HTERT RPE-1 (cell line): ENCODE results near the gene SPACDR.
"Not testable (repeated sequence)": the region's sequence is repeated elsewhere in the genome, so short reads cannot be mapped to it uniquely, and the experiment has no call there.

ENCODE experiments used
- in situ Hi-C: fragments of 300-500 bp; cut with MboI; formaldehyde crosslinking; loops from 4 replicates; pipeline ENCODE4 v1.14.3; 2020; ENCODE audit warnings: low sequenced_read_pairs

The SPACDR gene

GRCh38 chr7:100466653-100467605 lies 2.9 kb upstream of the SPACDR start:
- in situ Hi-C loops, result no loop called here

GRCh38 chr7:100465702-100466311 lies 1.7 kb upstream of the SPACDR start:
- in situ Hi-C loops, result no loop called here

- in situ Hi-C loops, result no loop called here
These were observed 1.2 kb upstream of the SPACDR start for GRCh38 chr7:100465299-100465698.

- in situ Hi-C loops, result no loop called here
These were observed 731 bp upstream of the SPACDR start for GRCh38 chr7:100464791-100465190.

- in situ Hi-C loops, result no loop called here
These were observed 7.0 kb downstream of the SPACDR start for GRCh38 chr7:100457033-100457432.

- in situ Hi-C loops, result no loop called here
These were observed 7.5 kb downstream of the SPACDR start for GRCh38 chr7:100456562-100456961.

GRCh38 chr7:100455206-100455605 lies 8.9 kb downstream of the SPACDR start:
- in situ Hi-C loops, result no loop called here

- in situ Hi-C loops, result not testable (repeated sequence)
These were observed 10.2 kb downstream of the SPACDR start for GRCh38 chr7:100453854-100454253.

- in situ Hi-C loops, result no loop called here
These were observed 11.5 kb downstream of the SPACDR start for GRCh38 chr7:100452513-100452912.

GRCh38 chr7:100449190-100449795 lies 14.8 kb downstream of the SPACDR start:
- in situ Hi-C loops, result no loop called here

GRCh38 chr7:100447363-100447762 lies 16.7 kb downstream of the SPACDR start:
- in situ Hi-C loops, result not testable (repeated sequence)

GRCh38 chr7:100446040-100446439 lies 18.0 kb downstream of the SPACDR start:
- in situ Hi-C loops, result no loop called here

GRCh38 chr7:100444311-100445278 lies 19.5 kb downstream of the SPACDR start:
- in situ Hi-C loops, result no loop called here

- in situ Hi-C loops, result no loop called here
These were observed 20.8 kb downstream of the SPACDR start for GRCh38 chr7:100443096-100443840.

- in situ Hi-C loops, result no loop called here
These were observed 22.2 kb downstream of the SPACDR start for GRCh38 chr7:100441641-100442535.

GRCh38 chr7:100439244-100439643 lies 24.8 kb downstream of the SPACDR start:
- in situ Hi-C loops, result not testable (repeated sequence)

GRCh38 chr7:100438731-100439130 lies 25.3 kb downstream of the SPACDR start:
- in situ Hi-C loops, result not testable (repeated sequence)

GRCh38 chr7:100438172-100438571 lies 25.9 kb downstream of the SPACDR start:
- in situ Hi-C loops, result no loop called here
